ENCODE results near the gene NTSR2. TPM values are rescaled to one million over a fixed set of nuclear protein-coding genes. Genes with fewer than 3 reads are reported as not detected.

NTSR2 gene
- total and polyA plus RNA-seq, 10 of the 15 experiments (the other 5 are each of a cell fraction or from before 2014, with no cell fraction given), result not detected

GRCh38 chr2:11696736-11697102 is 26.7 kb upstream of the NTSR2 start:
- Histone ChIP-seq H4K20me1 (ENCODE audit: control insufficient read depth, insufficient read depth) (no peaks in the 10 kb centered on the region), H3K36me3 (ENCODE audit: control insufficient read depth in 2 of 2, insufficient read depth in 2 of 2, low read length in 1 of 2) (no peaks in the 10 kb centered on the region; a peak in 1 of 4 replicates), H3K79me2 (ENCODE audit: control insufficient read depth, insufficient read depth, low read length) (no peaks in the 10 kb centered on the region), H2AFZ (ENCODE audit: control insufficient read depth, low read depth, low read length) (no peak overlapping the region), H3K9ac (ENCODE audit: control insufficient read depth, insufficient read depth, low read length) (no peak overlapping the region), H3K4me3 (no peak overlapping the region), H3K4me2 (ENCODE audit: control insufficient read depth, insufficient read depth) (no peak overlapping the region), H3K27me3 (replicated peaks in 1 of 2; ENCODE audit: control insufficient read depth in 2 of 2, insufficient read depth in 2 of 2, low read length in 1 of 2) (peaks cover 0 to 4% of the 10 kb centered on the region in 2 experiments; a peak in 1 of 4 replicates), H3K4me1 (ENCODE audit: control insufficient read depth, insufficient read depth, low read length) (no peaks in the 10 kb centered on the region), H3K9me3 (replicated peaks; ENCODE audit: control insufficient read depth, insufficient read depth, low read length) (no peaks in the 10 kb centered on the region), H3K27ac (ENCODE audit: control insufficient read depth, insufficient read depth) (no peak overlapping the region)
- WGBS (ENCODE audit: insufficient coverage, insufficient replicate concordance, low lambda C conversion rate, missing lambda C conversion rate), result 41% methylated on average over 8 of the region's 9 CpGs
- ChIA-PET POLR2A (no interaction called here), CTCF (interaction anchor here (1.1 to 16.6 kb wide), 4 partner anchors 9 to 85 kb away, joined by 3 to 353 read pairs (median 4); no protein-coding TSS in a partner anchor), RAD21 (ENCODE audit: unreplicated experiment) (interaction anchor here (0.7 to 2.4 kb wide), 5 partner anchors 42 to 81 kb away, joined by 3 to 7 read pairs (median 3); no protein-coding TSS in a partner anchor), SMC1A (ENCODE audit: uncharacterized antibody, unreplicated experiment) (interaction anchor here (1.6 to 7.1 kb wide), 2 partner anchors 83 to 87 kb away, joined by 4 to 71 read pairs; no protein-coding TSS in a partner anchor)
- no peak for ATAC-seq
- no peak for FAIRE-seq
- intact Hi-C loops (cut with micrococcal nuclease; ENCODE audit: unreplicated experiment) (loop anchor here (10.0 kb wide), 1 partner anchor 1308 kb away; no protein-coding TSS in a partner anchor), in situ Hi-C loops (cut with MboI) (no loop called here)
- DNase-seq (ENCODE audit: low read depth, low spot score), result no peak
- BruUV-seq (replicated peaks), result no TSS peak
- TF ChIP-seq JUNB (IDR thresholded peaks at IDR 0.05), result no peak
- TF ChIP-seq CEBPB (IDR thresholded peaks at IDR 0.05; ENCODE audit: borderline replicate concordance in 1 of 2, low read depth in 2 of 2, low read length in 2 of 2), result no peak
- TF ChIP-seq RELB (IDR thresholded peaks at IDR 0.05; ENCODE audit: low read depth), result no peak
- no peak for TF ChIP-seq CBX5 (IDR thresholded peaks at IDR 0.05; ENCODE audit: low read depth)
- no peak for TF ChIP-seq WRNIP1 (IDR thresholded peaks at IDR 0.05; ENCODE audit: borderline replicate concordance, low read depth, low read length)
- no peak for TF ChIP-seq NFYB (IDR thresholded peaks at IDR 0.05; ENCODE audit: insufficient read depth, low read depth, low read length)
- no peak for TF ChIP-seq ATF2 (IDR thresholded peaks at IDR 0.05; ENCODE audit: low read length)
- no peak for TF ChIP-seq STAT1 (conservative IDR thresholded peaks at IDR 0.05)
- no peak for TF ChIP-seq ZNF592 (IDR thresholded peaks at IDR 0.05)
- TF ChIP-seq ZNF687 (IDR thresholded peaks at IDR 0.05), result no peak
- no peak for TF ChIP-seq KAT2A (conservative IDR thresholded peaks at IDR 0.05; ENCODE audit: control insufficient read depth, low read depth, low read length)
- TF ChIP-seq SMARCA5 (IDR thresholded peaks at IDR 0.05), result no peak
